Measurements from ENCODE around the gene SLC16A11.
"Not testable (repeated sequence)": the region's sequence is repeated elsewhere in the genome, so short reads cannot be mapped to it uniquely, and the experiment has no call there.

Gene SLC16A11

DNA sequence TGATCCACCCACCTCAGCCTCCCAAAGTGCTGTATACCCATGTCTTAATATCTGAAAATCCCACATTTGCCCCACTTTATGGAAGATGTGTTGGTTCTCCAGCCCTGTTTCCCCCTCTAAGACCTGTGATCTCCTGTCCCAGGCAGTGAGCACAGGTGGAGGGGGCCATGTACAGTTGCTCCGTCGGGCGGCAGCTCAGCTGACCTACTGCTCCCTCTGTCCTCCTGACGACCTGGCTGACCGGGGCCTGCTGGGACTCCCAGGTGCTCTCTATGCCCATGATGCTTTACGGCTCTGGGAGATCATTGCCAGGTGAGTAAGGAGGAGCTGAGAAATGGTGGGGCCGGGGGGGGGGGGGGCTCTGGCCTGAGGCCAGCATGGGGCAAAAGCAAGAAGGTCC is 38.2 kb downstream of the SLC16A11 start:
- DNase-seq (ENCODE audit: low read depth in 2 of 2): no peak

DNA sequence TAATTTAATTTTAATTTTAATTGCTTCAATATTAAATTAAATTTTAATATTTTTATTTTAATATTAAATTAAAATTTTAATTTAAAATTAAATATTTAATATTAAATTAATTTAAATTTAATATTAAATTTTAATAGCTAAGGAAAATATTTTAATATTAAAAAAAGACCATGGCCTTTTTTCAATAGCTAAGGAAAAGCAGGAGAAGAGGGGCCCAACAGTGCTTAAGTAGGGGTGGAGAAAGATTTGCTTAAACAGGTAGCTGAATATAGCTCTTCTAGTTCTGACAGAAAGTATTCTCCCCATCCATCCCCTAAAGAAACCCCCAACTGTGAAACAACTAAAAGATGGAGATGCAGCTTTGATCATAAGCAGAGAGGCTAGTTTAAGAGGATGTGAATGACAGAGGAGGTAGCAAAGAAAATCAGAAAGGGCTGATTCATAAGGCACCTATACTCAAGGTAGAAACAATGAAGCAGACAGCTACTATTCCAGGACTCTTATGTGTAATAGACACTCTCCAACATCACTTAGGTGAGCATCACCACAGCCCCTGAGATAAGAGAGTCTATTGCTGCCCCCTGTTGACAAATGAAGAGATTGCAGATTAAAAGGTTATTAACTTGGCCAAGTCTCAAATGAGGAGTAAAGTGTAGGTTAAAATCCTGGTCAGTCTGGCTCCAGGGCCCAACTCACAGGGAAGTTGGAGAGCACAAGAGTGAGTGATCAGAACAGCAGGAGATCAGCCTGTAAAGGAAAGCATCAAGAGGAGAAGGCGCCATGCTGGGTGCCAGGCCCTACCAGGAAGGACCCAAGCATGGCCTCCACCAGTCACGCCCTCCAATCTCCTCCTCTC is 39.3 kb downstream of the SLC16A11 start:
- no peak for DNase-seq (ENCODE audit: low read depth in 2 of 2)

DNA sequence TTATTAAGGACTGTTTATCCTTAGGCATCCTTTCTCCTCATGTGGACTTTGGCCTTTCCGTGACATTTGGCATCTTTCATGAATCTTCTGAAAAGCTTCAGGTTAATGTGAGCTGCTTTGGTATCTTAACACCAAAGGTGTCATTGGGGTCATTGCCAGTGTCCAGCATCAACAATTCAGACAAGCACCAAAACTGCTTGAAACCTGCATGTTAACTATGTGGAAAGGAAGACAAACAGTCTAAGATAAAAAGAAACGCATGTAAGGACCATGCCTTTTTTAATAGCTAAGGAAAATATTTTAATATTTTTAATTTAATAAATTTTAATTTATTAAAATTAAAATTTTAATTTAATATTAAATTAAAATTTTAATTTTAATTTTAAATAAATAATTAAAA is 40.1 kb downstream of the SLC16A11 start:
- no peak for DNase-seq (ENCODE audit: low read depth in 2 of 2)

DNA sequence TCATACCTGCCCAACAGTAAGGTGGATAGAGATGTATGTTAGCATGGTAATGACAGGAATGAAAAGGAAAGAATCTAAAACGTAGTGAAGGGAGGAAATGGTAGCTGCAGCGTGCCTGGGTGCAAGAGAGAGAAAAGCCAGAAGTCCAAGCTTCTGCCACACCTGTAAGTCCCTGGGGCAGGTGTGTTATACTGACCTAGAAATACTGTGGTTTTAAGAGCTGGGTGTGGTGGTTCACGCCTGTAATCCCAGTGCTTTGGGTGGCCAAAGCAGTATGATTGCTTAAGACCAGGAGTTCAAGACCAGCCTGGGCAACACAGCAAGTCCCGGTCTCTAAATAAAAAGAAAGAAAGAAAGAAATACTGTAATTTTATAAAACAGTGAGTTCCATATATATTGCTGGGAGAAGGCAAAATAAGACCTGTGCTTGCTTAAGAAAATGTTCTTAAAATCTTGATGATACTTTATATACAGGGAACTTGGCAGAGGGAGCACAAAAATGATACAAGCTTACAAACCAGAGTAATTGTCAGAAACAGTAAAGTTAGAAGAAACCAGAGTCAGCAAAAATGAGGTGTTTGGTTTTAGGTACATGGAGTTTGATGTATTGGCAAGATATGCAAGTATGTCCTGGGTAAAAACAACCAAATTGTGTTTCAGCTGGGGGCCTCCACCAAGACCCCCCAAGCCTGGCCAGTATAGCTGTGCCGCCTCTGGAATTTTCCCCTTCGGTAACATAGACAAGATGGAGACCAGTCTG is 41.4 kb downstream of the SLC16A11 start:
- DNase-seq (ENCODE audit: low read depth in 2 of 2): no peak

DNA sequence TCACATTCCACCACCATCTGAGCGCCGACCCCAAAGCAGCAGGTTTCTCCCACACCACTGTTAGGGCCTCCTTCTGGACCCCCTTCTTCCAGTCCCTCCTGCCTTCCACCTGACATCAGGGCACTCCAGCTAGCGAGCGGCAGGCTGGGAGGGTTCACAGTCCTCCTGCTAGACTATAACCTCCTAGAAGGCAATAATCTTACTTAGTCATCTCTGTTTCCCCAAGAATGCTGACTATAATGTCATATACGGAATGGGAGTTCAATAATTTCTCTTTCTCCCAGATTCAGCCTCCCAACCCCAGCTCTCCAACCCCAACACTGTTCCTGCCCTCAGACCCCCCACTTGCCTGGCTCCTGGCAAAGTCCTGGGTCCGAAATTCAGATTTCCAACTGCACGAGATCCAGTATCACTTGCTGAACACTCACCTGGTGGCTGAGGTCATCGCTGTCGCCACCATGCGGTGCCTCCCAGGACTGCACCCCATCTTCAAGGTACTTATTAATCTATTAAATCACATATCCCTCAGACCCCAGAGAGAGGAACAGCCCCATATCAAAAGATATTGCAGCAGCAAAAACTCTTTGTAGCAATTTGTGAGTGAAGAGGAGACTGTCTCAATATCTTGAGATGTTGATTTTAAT is 42.5 kb downstream of the SLC16A11 start:
- no peak for DNase-seq (ENCODE audit: low read depth in 2 of 2)

DNA sequence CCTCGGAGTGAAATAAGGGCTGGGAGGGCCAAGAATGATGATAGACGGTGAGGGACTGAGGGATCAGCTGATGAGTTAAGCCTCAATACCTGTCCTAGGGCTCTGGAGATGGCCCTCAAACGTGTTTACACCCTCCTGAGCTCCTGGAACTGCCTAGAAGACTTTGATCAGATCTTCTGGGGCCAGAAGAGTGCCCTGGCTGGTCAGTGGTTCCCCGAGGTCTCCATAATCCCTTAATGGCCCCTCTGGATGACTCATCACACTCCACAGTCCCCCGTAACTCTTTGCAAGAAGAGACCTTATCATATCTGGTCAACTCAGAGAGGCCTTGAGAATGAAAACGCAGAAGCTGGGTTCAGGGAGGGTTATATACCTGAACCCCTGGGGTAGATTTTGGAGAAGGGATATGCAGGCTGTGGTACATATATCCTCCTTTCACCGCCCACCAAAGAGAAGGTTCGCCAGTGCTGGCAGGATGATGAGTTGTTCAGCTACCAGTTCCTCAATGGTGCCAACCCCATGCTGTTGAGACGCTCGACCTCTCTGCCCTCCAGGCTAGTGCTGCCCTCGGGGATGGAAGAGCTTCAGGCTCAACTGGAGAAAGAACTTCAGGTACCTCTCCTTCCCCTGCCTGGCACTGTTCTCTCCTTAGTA is 44.9 kb downstream of the SLC16A11 start:
- no peak for DNase-seq (ENCODE audit: low read depth in 2 of 2)

DNA sequence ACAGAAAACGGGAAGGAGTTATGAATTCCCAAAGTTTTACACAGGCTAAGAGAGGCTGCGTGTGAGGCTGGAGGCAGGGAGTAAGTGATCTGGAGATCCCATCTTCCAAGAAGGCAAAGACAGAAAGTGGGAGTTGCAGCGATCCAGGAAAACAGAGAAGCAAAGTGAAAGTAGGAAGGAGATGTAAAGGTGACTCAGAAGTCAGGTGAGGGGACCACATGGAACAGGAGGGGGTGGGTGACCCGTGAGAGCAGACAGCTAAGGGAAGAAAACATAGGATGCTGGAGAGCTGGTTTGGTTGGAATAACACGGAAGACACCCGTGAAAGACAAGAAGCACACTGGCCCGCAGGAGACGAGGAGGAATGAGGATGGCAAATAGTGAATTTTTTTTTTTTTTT is 46.7 kb downstream of the SLC16A11 start:
- no peak for DNase-seq (ENCODE audit: low read depth in 2 of 2)

DNA sequence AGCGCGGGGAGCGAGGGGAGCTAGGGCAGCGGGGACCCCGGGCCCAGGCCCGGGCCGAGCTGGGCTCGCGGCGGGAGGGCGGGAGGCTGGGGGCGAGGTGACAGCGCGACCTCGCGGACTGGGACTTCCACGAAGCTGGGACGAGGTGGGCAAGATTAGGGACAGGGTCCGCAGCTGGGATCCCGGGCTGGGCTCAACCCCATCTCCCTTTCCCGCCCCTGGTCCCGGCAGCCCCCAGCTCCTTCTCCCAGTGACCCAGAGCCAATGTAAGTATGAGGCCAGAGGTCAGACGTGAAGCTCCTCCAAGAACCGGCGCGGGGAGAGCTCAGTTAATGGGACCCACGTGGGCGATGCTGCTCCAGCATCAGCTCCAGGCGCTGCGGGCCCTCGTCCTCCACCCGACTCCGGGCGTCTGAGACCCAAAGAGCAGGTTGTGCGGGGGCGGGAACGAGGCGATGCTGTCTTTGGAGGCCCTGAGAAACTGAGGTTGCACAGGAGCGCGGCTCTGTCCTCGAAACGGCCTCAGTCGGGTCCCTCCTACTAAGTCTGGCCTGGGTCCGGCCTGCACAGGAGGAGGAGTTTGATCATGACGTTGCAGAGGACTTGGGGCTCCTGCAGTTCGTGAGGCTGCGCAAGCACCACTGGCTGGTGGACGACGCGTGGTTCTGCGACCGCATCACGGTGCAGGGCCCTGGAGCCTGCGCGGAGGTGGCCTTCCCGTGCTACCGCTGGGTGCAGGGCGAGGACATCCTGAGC is 47.5 kb downstream of the SLC16A11 start:
- no peak for DNase-seq (ENCODE audit: low read depth in 2 of 2)

DNA sequence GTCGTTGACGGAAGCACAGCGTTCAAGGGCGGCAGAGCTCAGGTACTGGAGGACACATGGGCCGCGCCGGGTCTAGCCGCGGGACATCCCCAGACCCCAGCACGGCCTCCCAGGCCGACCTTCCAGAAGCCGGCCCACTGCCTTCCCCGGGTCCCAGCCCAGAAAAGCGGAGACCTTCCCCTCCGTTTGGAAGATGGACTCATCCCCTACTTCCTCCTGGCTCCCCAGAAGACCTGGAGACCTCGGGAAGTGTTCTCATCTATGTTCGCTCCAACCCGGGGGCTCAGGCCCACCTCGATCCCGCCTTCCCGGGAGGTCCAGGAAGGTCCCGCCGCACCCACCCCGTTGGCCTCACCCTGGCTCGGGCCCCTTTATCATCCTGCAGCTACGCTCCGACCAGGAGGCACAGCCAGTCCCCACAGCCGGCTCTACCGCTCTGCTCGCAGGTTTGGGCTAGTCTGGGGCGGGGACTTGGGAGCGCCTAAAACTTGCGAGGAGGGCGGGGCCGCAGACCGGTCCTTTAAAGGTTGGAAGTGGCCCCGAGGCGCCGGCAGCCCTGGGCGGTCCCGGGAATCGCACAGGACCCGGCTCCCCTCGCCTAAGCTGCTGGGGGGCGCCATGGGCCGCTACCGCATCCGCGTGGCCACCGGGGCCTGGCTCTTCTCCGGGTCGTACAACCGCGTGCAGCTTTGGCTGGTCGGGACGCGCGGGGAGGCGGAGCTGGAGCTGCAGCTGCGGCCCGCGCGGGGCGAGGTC is 48.2 kb downstream of the SLC16A11 start, which contains the start of gene ALOX12:
ALOX12 (plus strand) TSS at position 550 of the 756 bp plus-strand sequence; CDS start at position 619, 69 bp downstream.
- DNase-seq (ENCODE audit: low read depth in 2 of 2): no peak

DNA sequence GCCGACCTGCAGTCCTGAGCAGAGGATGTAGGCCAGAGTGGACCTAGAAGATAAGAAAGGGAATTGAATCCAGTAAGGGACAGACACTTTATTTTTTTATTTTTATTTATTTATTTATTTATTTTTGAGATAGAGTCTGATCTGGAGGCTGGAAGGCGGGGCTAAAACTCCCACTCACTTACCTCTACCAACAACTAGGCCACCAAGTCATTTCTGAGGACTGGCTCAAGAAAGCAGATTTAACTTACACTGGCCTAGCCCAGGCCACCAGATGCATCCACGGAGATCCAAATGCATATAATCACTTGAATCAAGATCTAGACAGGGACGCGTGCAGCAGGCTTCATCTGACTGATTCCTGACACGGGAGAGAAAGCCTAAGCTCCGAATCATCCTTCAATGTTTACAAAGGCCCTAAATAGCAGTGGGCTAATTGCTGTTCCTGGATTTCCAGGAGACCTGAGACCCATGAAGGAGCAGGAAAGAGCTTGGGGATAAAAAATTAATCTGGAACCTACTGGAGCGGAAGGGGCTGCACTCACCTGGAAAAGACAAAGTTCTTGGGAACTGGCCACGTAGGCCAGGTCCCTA is 49.1 kb downstream of the SLC16A11 start:
- DNase-seq (ENCODE audit: low read depth in 2 of 2): no peak

DNA sequence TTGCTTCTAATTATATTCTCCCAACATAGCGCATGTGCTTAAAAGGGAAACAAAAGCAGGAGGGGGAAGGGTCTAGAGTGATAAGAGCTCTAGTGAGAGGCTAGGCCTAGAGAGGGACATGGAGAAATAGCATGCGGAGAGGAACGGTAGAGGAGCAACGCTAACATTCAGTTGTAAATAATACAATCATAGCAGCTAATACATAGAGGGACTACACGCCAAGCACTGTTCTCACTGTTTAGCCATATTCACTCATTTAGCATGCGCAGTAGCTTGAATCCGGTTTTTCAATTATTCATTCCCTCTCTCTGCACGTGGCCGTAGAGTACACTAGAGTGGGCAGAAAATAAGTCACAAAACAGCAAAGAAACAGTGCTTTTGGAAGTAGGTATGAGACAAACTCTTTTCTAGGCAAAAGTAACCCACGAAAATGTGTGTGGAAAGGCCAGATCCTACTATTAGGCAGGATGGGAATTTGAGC is 49.7 kb downstream of the SLC16A11 start:
- no peak for DNase-seq (ENCODE audit: low read depth in 2 of 2)

DNA sequence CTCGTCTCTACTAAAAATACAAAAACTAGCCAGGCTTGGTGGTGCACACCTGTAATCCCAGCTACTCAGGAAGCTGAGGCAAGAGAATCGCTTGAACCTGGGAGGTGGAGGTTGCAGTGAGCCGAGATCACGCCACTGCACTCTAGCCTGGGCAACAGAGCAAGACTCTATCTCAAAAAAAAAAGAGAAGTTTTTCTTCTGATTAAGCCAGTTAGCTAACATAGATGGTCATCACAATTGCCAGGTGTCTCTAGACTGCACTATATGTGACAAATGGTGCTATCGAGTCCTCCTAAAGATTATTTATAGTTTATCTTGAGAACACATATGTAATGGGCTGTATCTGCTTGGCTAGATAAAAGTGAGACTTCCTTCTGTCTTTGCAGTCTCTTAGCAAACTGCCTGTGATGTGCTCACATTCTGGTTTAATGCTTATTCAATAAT is 50.3 kb downstream of the SLC16A11 start:
- not testable (repeated sequence) for DNase-seq (ENCODE audit: low read depth in 2 of 2)

Measured in activated CD8-positive, alpha-beta memory T cell treated with anti-CD3 and anti-CD28 coated beads for 4 hours (primary cell).